SK-N-SH (cell line): ENCODE measurements around the gene NPAS1. TPM values are rescaled to one million over a fixed set of nuclear protein-coding genes. Genes with fewer than 3 reads are reported as not detected.

ENCODE experiments used
- CTCF ChIA-PET: fragments of 300-600, 350-600 bp; formaldehyde crosslinking; extraction: SDS; loops from one replicate; lab custom pipeline; 2021; lab: Yijun Ruan, JAX
- POLR2A ChIA-PET: fragments of 350-600 bp; sonication (Branson Sonifier 250); formaldehyde crosslinking; extraction: SDS; loops from one replicate; lab custom pipeline; 2020; ENCODE audit warnings: antibody characterized with exemption, inconsistent platforms; lab: Yijun Ruan, JAX
- DNase-seq: peaks from one replicate; pipeline ENCODE4 v3.0.0; 2012
- H2AFZ ChIP-seq: fragments of 200-600 bp; sonication (generic); 2 replicates; pipeline ENCODE4 v1.8.1; 2016; ENCODE audit warnings: antibody characterized with exemption, mild to moderate bottlenecking, low read depth
- H3F3A ChIP-seq: fragments of 200-600 bp; sonication (generic); replicated peaks from 2 replicates; pipeline ENCODE3; 2016; ENCODE audit warnings: antibody characterized with exemption, mild to moderate bottlenecking; ENCODE audit not compliant: insufficient read depth
- H3K27ac ChIP-seq, 2 experiments: fragments of 200-500 bp in 1 of 2; fragments of 200-600 bp in 1 of 2; sonication (Bioruptor generic) in 1 of 2; sonication (generic), shearing (Covaris generic) in 1 of 2; 2 replicates each; pipeline versions ENCODE4 v1.5.1 to v1.6.1; 2014 to 2016; ENCODE audit warnings: low read depth in 2 of 2, inconsistent platforms in 1 of 2, low read length in 1 of 2, mild to moderate bottlenecking in 1 of 2, mixed read lengths in 1 of 2
- H3K27me3 ChIP-seq: fragments of 200-600 bp; sonication (generic), shearing (Covaris generic); 2 replicates; pipeline ENCODE4 v1.6.1; 2016; ENCODE audit warnings: mixed run types; ENCODE audit not compliant: insufficient read depth
- H3K36me3 ChIP-seq, 2 experiments: fragments of 200-500 bp in 1 of 2; fragments of 200-600 bp in 1 of 2; sonication (Bioruptor generic) in 1 of 2; sonication (generic) in 1 of 2; replicated peaks in 1 of 2; 2 replicates each; pipeline versions ENCODE3 to v1.5.1; 2014 to 2016; ENCODE audit warnings: low read length in 1 of 2, mild to moderate bottlenecking in 1 of 2; ENCODE audit not compliant: insufficient read depth in 2 of 2, control insufficient read depth in 1 of 2
- H3K4me1 ChIP-seq, 2 experiments: fragments of 200-500 bp in 1 of 2; fragments of 200-600 bp in 1 of 2; sonication (Bioruptor generic) in 1 of 2; sonication (generic), shearing (Covaris generic) in 1 of 2; 2 replicates each; pipeline versions ENCODE4 v1.5.1 to v1.6.1; 2014 to 2016; ENCODE audit warnings: low read depth in 1 of 2, low read length in 1 of 2, mixed run types in 1 of 2; ENCODE audit not compliant: insufficient read depth in 2 of 2, control insufficient read depth in 1 of 2
- H3K4me2 ChIP-seq: fragments of 200-600 bp; sonication (generic), shearing (Covaris generic); 2 replicates; pipeline ENCODE4 v1.6.1; 2017; ENCODE audit warnings: mixed run types
- H3K4me3 ChIP-seq, 2 experiments: fragments of 200-500 bp in 1 of 2; fragments of 200-600 bp in 1 of 2; sonication (Bioruptor generic) in 1 of 2; sonication (generic), shearing (Covaris generic) in 1 of 2; 2 replicates each; pipeline versions ENCODE4 v1.5.1 to v1.8.1; 2014 to 2016; ENCODE audit warnings: low read depth in 2 of 2, inconsistent platforms in 1 of 2, low read length in 1 of 2, mild to moderate bottlenecking in 1 of 2, mixed read lengths in 1 of 2, moderate library complexity in 1 of 2
- H3K79me2 ChIP-seq: fragments of 200-600 bp; sonication (generic); 2 replicates; pipeline ENCODE4 v1.8.1; 2017; ENCODE audit warnings: mild to moderate bottlenecking; ENCODE audit not compliant: insufficient read depth
- H3K9ac ChIP-seq: fragments of 200-600 bp; sonication (generic); 2 replicates; pipeline ENCODE4 v1.6.1; 2017; ENCODE audit warnings: mixed run types
- H3K9me2 ChIP-seq: fragments of 200-600 bp; sonication (generic); 2 replicates; pipeline ENCODE4 v1.6.1; 2017; ENCODE audit warnings: mixed run types
- H3K9me3 ChIP-seq: fragments of 200-600 bp; sonication (generic); 2 replicates; pipeline ENCODE4 v1.6.1; 2017; ENCODE audit warnings: mixed run types, mild to moderate bottlenecking, moderate library complexity
- H4K20me1 ChIP-seq: fragments of 200-600 bp; sonication (generic); 2 replicates; pipeline ENCODE4 v1.6.1; 2017; ENCODE audit warnings: mild to moderate bottlenecking, mixed run types; ENCODE audit not compliant: insufficient read depth
- CHD2 ChIP-seq: fragments of 150-350 bp; IDR thresholded peaks from 2 replicates; pipeline ENCODE4 v1.6.1; 2018; ENCODE audit warnings: low read length; ENCODE audit not compliant: partially characterized antibody
- FOSL2 ChIP-seq: IDR thresholded peaks from 2 replicates; pipeline ENCODE4 v1.4.0; 2012; ENCODE audit warnings: low read depth, mild to moderate bottlenecking, moderate library complexity, borderline replicate concordance
- FOXJ3 ChIP-seq: sonication (generic); formaldehyde crosslinking; IDR thresholded peaks from 2 replicates; pipeline ENCODE4 v1.5.1; 2020; ENCODE audit warnings: mild to moderate bottlenecking, missing genetic modification reagents
- GABPA ChIP-seq: IDR thresholded peaks from 2 replicates; pipeline ENCODE4 v1.4.0; 2012; ENCODE audit warnings: low read depth, mild to moderate bottlenecking
- TCF12 ChIP-seq: IDR thresholded peaks from 2 replicates; pipeline ENCODE4 v1.4.0; 2012
- WGBS: methylation state at CpG from one replicate; pipeline ENCODE4 v1.1.6; 2017; ENCODE audit warnings: low lambda C conversion rate; 5-methylcytosine and 5-hydroxymethylcytosine counted together
- polyA plus RNA-seq, 3 experiments: library from polyadenylated mRNA; depleted of rRNA; stranded (reverse); fragments of >200 nt; gene quantifications; 2 replicates each; pipeline ENCODE4 v1.2.3, GENCODE V29; 2012
- TF ChIP-seq, protein P1 (sequence below): fragments of 200-600 bp; sonication (generic); IDR thresholded peaks from 2 replicates; pipeline ENCODE4 v1.6.1; 2017; ENCODE audit warnings: antibody characterized with exemption, mild to moderate bottlenecking, moderate library complexity
- TF ChIP-seq, protein P2 (sequence below): IDR thresholded peaks from 2 replicates; pipeline ENCODE4 v1.4.0; 2012; ENCODE audit warnings: low read depth
- TF ChIP-seq, protein P3 (sequence below): fragments of 150-350 bp; IDR thresholded peaks from 2 replicates; pipeline ENCODE4 v1.6.1; 2017; ENCODE audit warnings: antibody characterized with exemption, low read length, low read depth, borderline replicate concordance
- TF ChIP-seq, protein P4 (sequence below): IDR thresholded peaks from 2 replicates; pipeline ENCODE4 v1.6.1; 2012; ENCODE audit warnings: mild to moderate bottlenecking, low read depth, low read length, moderate library complexity
- TF ChIP-seq, protein P5 (sequence below): IDR thresholded peaks from 2 replicates; pipeline ENCODE4; 2012

Gene NPAS1
- polyA plus RNA-seq, 1 of the 3 experiments (the other 2 are of a cell fraction), result 1.1 TPM

DNA sequence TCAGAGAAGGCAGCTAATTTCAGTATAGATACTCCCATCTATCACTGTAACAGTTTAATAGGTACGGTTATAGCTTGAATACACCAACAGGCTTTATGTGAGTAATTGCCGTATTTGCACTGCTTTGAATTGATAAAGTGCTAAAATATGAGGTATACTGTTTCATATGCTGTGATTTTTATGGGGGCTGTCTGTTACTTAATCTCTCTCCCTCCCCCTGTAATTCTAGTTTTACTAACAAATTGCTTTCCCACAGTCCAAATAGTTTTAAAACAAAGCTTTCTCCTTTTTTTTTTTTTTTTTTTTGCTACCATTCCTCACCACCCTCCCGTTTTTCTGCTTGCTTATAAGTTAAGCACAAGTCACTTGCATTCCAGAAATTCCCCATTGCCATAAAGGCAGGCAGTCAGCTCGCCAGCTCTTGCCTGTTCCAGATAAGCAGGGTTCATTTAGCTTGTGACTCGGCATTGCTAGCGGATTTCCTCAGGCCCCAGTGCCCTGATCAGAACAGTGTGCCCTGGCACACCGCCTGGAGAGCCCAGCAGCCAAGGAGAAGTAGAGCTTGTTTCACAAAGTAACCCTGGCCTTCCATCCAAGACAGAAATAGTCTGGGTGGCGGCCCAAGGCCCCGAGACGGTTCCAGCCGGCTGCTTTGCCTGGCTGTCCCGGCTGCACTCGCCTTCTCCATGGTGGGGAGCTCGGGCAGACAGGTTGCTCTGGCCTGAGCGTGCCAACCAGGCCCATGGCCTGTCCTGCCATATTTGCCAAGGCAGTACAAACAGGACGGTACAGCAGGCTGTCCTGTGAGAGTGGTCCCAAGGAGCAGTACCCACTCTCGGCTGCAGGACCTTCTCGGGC is 43.5 kb upstream of the NPAS1 start (continued):
- TF ChIP-seq, protein P1, sequence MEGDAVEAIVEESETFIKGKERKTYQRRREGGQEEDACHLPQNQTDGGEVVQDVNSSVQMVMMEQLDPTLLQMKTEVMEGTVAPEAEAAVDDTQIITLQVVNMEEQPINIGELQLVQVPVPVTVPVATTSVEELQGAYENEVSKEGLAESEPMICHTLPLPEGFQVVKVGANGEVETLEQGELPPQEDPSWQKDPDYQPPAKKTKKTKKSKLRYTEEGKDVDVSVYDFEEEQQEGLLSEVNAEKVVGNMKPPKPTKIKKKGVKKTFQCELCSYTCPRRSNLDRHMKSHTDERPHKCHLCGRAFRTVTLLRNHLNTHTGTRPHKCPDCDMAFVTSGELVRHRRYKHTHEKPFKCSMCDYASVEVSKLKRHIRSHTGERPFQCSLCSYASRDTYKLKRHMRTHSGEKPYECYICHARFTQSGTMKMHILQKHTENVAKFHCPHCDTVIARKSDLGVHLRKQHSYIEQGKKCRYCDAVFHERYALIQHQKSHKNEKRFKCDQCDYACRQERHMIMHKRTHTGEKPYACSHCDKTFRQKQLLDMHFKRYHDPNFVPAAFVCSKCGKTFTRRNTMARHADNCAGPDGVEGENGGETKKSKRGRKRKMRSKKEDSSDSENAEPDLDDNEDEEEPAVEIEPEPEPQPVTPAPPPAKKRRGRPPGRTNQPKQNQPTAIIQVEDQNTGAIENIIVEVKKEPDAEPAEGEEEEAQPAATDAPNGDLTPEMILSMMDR, result no peak
- TF ChIP-seq, protein P2, sequence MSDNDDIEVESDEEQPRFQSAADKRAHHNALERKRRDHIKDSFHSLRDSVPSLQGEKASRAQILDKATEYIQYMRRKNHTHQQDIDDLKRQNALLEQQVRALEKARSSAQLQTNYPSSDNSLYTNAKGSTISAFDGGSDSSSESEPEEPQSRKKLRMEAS, result peak; percentile 69
- TF ChIP-seq FOXJ3 (no peak), CHD2 (peak; percentile 20), FOSL2 (0 out of 2 replicates have a peak, but pooled peaks have one; percentile 21)
- TF ChIP-seq, protein P3, sequence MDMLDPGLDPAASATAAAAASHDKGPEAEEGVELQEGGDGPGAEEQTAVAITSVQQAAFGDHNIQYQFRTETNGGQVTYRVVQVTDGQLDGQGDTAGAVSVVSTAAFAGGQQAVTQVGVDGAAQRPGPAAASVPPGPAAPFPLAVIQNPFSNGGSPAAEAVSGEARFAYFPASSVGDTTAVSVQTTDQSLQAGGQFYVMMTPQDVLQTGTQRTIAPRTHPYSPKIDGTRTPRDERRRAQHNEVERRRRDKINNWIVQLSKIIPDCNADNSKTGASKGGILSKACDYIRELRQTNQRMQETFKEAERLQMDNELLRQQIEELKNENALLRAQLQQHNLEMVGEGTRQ, result no peak

DNA sequence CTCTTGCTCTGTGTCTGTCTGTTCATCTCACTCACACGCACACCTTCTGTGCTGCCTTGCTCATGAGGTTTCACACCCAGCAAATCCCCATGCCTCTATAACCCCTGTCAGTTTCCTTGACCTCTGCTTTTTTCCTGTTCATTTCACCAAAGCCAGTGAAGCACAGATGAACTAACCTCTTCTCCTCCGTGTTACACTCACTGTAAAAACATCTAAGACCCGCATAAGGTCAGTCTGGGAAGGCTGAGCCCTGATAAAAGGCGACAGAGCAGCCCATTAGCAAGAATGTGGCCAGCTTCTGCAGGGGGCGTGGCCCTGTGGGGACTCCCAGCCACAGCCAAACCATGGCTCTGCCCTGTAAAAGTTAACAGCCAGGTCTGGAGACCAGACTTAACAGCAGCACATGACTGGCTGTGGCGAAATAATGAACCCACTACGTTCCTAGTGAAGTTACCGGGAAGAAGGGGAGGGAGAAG is 42.8 kb upstream of the NPAS1 start:
- Histone ChIP-seq H3K27me3 (no peaks in the 10 kb centered on the region), H3K27ac (peak overlapping the region; percentile 82 to 91), H2AFZ (no peak overlapping the region), H3K4me3 (no peak overlapping the region), H3K9me3 (no peaks in the 10 kb centered on the region), H3K4me2 (peak overlapping the region; percentile 69), H3K9ac (peak overlapping the region; percentile 43), H3F3A (peaks cover 56% of the 10 kb centered on the region), H3K9me2 (no peaks in the 10 kb centered on the region), H3K36me3 (peaks cover 2 to 4% of the 10 kb centered on the region in 2 experiments), H4K20me1 (peaks cover 4% of the 10 kb centered on the region; the same call in 1 of the 2 replicates), H3K4me1 (peaks cover 29 to 55% of the 10 kb centered on the region in 2 experiments), H3K79me2 (peaks cover 68% of the 10 kb centered on the region)
- WGBS, result 55% methylated on average over 8 of the region's 8 CpGs
- CTCF ChIA-PET, result interaction anchor here (0.9 to 3.0 kb wide), 6 partner anchors 14 to 121 kb away, joined by 3 to 17 read pairs (median 4); no protein-coding TSS in a partner anchor
- TF ChIP-seq, protein P4, sequence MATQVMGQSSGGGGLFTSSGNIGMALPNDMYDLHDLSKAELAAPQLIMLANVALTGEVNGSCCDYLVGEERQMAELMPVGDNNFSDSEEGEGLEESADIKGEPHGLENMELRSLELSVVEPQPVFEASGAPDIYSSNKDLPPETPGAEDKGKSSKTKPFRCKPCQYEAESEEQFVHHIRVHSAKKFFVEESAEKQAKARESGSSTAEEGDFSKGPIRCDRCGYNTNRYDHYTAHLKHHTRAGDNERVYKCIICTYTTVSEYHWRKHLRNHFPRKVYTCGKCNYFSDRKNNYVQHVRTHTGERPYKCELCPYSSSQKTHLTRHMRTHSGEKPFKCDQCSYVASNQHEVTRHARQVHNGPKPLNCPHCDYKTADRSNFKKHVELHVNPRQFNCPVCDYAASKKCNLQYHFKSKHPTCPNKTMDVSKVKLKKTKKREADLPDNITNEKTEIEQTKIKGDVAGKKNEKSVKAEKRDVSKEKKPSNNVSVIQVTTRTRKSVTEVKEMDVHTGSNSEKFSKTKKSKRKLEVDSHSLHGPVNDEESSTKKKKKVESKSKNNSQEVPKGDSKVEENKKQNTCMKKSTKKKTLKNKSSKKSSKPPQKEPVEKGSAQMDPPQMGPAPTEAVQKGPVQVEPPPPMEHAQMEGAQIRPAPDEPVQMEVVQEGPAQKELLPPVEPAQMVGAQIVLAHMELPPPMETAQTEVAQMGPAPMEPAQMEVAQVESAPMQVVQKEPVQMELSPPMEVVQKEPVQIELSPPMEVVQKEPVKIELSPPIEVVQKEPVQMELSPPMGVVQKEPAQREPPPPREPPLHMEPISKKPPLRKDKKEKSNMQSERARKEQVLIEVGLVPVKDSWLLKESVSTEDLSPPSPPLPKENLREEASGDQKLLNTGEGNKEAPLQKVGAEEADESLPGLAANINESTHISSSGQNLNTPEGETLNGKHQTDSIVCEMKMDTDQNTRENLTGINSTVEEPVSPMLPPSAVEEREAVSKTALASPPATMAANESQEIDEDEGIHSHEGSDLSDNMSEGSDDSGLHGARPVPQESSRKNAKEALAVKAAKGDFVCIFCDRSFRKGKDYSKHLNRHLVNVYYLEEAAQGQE, result no peak
- no peak for TF ChIP-seq GABPA
- peak; percentile 55 for TF ChIP-seq TCF12
- TF ChIP-seq, protein P5, sequence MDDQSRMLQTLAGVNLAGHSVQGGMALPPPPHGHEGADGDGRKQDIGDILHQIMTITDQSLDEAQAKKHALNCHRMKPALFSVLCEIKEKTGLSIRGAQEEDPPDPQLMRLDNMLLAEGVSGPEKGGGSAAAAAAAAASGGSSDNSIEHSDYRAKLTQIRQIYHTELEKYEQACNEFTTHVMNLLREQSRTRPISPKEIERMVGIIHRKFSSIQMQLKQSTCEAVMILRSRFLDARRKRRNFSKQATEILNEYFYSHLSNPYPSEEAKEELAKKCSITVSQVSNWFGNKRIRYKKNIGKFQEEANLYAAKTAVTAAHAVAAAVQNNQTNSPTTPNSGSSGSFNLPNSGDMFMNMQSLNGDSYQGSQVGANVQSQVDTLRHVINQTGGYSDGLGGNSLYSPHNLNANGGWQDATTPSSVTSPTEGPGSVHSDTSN, result peak; percentile 51
- peak; percentile 57 for DNase-seq
- POLR2A ChIA-PET, result interaction anchor here (1.3 kb wide), 1 partner anchor 8 kb away, joined by 5 read pairs; no protein-coding TSS in a partner anchor
